ENCODE measurements around the gene TMEM108. TPM values are rescaled to one million over a fixed set of nuclear protein-coding genes. Genes with fewer than 3 reads are reported as not detected.

Gene TMEM108
- total RNA-seq, 1 donor from 2014 or later: not detected

DNA sequence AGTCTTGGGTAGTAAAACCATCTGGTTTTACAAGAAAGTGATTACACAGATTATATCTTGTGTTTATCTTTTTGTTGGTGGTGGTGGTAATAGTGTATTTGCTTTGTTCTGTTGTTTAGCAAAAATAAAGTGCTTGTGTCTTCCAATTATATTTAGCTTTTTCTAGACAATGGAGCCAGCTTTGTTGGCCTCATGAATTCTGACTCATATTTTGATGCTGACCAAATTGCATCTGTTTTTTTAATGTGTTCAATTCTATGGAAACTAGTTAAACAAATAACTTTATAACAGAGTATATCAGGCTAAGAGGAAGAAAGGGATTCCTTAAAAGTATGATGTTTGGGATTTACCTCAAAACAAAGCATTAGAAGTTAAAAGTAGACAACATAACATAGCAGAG is 292.3 kb downstream of the TMEM108 start:
- DNase-seq (ENCODE audit: low read depth in 2 of 2): no peak

DNA sequence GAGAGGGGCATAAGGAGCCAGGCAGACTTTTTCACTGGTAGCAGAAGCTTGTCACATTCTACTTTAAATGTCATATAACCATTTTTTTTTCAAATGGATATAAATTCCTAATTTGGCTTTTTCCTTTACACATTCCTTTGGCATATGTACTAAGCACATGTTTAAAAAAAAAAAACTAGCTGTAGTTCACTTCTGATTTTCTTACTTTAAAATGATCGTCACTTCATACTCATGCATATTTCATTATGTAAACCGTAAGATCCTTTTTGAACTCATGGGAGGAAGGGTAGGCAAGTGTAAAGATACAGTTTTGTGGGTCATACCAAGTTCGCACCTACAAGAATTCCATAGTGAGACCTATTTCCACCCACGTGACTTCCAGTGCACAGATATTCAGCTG is 316.5 kb downstream of the TMEM108 start:
- no peak for DNase-seq (ENCODE audit: low read depth in 2 of 2)

DNA sequence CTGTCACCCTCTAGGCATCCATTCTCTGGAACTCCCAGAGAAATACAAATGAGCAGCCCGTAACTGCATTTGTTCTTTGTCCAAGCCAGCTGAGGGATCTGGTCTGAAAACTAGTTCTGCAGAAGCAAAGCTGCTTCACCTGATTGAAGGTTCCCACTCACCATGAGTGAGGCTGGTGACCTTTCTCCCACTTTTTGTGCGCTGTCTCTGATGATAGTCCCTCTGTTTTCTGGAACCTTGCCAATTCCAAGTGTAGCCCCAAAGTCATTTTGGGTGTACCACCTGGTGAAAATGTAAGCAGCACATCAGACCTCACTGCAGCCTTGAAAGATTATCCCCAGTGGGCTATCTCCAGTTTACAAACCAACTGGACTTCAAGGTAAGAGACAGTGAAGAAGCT is 322.3 kb downstream of the TMEM108 start:
- DNase-seq (ENCODE audit: low read depth in 2 of 2): no peak

DNA sequence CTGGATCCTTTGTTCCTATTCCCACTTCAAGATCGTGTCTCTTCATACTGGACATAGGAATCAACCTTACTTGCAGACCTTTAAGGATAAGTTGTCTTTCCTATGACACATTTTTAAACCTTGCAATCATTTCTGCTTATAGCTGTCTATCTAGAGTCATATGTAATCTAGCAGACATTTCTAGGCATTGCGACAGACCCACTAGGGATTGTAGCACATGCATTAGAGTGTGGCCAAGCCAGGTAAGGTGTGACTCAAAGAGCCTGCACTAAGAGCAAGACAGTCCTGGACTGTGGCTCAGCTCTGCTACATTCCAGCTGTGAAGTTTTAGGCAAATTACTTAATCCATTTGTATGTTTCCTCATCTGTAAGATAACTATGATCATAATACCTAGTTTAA is 322.8 kb downstream of the TMEM108 start:
- no peak for DNase-seq (ENCODE audit: low read depth in 2 of 2)

DNA sequence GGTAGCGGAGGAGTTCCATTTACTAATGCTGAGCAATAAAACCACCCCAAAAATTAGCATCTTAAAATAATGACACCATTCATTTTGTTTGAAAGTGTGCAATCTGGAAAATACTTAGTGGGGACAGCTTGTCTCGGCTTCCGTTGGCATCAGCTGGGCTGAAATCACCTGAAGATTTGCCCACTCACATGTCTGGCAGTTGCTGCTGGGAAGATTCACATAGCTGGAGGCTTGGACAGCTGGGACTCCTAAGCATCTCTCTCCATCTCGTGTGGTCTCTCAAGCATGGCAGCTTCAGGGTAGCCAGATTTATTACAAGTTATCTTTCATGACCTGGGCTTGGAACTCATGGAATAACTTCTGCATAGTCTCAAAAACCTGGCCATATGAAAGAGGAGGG is 323.2 kb downstream of the TMEM108 start:
- DNase-seq (ENCODE audit: low read depth in 2 of 2): no peak

DNA sequence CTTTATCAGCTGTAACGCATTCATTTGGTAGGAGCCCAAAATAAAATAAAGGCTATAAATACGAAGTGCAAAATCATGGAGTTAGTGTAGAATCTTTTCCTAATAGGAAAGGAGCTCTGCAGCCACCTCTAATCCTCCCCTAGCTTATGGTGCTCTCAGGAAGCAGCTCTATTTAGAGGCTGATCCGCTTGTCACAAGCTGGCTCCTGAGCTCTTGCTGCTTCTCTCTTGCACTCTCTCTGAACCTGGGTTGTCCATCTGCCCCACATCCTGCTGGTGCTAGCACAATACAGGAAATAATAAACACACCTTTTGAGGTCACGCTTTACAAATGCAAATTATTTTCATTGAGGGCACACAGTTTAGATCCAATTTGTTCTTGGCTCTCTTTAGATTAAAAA is 324.3 kb downstream of the TMEM108 start:
- DNase-seq (ENCODE audit: low read depth in 2 of 2): no peak

DNA sequence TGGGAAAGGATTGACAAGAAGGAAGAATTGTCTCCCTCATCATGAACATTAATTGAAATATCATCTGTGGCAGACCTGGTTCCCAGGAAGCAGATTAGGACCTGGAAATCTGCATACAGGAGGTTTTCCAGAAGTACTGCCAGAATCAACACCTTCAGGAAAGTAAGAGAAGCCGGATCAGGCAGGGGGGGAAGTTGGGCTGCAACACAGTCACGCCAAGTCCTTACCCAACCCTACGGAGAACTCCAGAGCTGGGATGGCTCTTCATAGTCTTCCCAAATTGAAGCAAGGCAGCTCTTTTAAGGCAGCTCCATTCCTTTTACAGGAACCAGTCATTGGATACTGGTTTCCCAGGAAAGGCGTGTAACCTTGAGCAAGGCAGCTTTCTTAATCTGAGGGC is 326.5 kb downstream of the TMEM108 start:
- no peak for DNase-seq (ENCODE audit: low read depth in 2 of 2)

DNA sequence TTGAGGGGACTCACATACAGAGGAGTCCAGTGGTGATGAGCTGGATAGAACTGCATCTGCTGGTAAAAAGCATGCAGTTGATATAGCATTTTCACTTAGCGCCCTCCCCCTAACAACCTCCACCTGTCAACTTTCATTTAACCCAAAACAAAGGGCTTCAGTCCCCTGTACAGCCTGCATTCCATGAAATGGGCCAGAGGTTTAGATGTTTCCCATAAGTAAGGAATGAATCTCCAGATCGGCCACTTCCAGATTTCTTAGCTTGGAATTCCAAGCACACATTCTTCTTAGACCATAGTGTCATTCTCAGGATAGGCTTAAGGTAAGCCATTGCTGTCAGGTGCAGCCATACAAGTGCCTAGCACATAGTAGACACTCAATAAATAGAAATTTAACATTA is 328.7 kb downstream of the TMEM108 start:
- no peak for DNase-seq (ENCODE audit: low read depth in 2 of 2)

DNA sequence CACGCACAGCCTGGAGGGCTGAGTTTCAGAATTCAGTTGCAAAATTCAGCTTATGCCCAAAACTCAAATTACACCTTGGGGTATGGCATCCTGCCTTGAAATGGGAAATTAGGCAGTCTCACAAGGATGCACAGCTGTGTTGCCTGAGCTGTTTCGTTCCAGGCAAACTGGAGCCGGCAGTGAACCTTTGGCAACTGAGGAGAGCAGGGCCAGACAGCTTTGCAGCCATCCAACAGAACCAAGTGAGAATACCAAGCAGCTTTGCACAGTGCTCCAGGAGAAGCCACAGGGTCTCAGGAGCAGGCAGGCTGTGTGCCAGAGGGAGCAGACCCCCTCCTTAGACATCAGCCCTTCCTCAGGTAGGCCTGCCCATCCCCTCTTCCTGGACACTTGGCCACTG is 329.2 kb downstream of the TMEM108 start:
- no peak for DNase-seq (ENCODE audit: low read depth in 2 of 2)

DNA sequence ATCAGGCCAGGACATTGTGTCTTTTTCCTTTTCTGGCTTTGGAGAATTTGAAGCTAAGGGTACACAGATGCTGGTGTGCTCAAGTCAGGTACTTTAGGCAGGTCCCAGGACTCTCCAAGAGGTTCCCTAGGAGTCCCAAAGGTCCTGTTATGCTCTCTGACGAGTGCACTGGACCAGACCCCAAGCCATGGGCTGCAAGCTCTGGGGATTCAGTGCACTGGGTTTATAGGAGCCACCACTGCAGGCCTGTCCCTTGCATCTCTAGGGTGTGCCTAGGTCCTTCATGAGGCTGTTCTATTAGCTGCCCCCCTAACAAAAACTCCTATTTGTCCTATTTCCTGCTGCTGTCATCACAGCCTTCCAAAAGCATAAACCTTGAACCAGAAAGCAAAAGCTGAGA is 329.8 kb downstream of the TMEM108 start:
- DNase-seq (ENCODE audit: low read depth in 2 of 2): no peak

DNA sequence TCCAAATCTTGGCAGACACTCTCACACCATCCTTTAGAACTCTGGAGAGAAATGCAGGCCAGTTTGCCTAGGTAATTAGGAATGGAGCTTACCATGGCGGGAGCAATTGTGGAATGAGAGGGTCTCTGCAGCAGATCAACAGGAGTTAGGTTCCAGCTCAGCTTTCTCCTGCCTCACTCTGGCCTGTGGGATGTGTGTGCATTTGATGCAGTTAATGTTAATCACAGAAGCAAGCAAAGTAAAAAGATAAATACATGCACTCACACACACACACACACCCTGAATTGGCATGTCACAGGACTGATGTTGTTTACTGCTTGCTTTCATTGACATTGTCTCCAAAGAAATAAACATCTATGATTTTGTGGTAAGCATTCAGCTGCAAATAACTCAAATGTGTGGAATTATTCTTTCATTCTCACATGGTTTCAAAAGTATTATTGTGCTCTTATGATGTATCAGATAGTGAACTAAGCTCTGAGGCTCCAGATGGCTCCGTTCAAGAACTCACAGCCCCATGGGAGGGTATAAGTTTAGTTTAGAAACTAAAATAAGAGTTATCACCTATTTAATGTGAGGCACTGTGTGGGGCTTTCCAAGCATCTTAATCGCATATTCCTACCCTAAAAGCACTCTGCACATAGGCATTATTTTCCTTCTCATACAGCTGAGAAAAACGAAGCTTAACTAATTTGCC is 330.3 kb downstream of the TMEM108 start:
- no peak for DNase-seq (ENCODE audit: low read depth in 2 of 2)

DNA sequence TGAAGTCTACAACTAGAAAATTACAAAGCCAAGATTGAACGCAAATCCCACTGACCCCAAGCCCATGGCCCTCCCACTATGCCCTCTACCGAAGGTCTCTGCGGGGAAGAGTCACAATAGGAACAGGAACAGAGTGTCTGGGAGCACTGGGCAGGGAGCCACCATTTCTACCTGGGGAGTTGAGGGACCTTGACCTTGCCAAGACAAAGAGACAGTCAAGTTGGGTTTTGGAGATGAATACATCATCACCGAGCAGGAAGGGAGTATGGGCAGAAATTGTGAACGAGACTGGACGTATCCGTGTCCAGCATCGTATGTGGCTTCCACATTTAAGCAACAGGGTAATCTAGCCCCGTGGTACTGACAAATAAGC is 330.9 kb downstream of the TMEM108 start:
- no peak for DNase-seq (ENCODE audit: low read depth in 2 of 2)

DNA sequence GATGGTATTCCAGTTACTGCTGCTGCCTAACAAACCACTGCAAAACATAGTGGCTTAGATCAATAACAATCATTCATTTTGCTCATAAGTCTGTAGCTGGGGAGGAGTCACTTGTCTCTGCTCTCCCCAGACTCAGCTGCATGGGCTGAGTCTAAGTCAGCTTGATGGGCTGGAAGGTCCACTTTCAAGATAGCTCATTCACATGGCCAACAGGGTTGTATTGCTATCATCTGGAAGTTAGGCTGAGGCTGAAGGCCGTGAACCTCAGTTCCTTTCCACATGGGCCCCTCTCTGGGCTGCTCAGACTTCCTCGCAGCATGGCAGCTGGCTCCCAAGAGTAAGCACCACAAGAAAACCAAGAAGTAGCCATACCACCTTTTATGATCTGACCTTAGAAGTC is 333.0 kb downstream of the TMEM108 start:
- no peak for DNase-seq (ENCODE audit: low read depth in 2 of 2)

DNA sequence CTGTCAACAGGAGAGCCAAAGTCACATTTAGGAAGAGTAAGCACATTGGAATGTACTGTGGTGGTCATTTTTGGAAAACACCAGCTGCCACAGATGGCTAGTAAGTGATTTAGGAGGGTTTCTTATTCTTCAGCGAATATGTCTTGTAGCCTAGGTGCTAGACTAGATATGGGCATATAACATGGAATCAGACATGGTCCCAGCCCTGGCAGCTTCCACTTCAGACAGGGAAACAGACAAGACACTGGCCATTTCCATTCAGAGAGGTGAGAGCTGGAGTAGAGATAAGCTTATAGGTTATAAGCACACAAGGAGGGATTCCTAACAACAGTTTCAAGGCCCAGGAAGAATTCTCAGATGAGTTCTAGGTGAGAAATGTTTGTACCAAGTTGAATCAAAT is 333.5 kb downstream of the TMEM108 start:
- no peak for DNase-seq (ENCODE audit: low read depth in 2 of 2)

DNA sequence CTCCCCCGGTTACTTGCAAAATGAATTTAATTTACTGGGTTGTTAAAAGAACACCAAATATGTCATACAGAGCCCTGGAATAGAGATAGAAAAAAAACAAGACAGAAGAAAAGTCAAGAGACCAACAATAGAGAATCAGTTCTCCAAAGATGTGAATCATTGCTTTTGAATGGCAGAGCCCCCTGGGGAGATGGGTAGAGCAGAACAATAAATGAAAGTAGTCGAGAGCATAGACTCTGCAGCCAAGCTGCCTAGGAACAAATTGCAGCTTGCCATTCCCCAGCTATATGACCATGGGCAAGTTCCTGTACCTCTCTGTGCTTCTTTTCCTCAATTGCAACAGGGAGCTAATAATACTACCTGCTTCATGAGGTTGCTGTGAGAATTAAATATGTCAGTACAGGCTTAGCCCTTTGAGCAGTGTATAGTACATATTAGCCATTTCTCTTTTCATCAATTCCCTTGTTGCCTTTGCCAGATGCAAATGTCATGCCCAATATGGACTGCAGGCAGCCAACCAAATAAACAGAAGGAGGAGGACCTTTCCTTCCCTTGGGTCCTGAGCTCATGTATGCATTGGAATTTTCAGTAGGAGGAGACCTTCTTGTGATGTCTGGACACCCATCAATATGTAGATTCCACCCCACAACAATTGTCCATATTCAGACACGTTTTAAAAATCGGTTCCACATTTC is 336.7 kb downstream of the TMEM108 start:
- no peak for DNase-seq (ENCODE audit: low read depth in 2 of 2)

DNA sequence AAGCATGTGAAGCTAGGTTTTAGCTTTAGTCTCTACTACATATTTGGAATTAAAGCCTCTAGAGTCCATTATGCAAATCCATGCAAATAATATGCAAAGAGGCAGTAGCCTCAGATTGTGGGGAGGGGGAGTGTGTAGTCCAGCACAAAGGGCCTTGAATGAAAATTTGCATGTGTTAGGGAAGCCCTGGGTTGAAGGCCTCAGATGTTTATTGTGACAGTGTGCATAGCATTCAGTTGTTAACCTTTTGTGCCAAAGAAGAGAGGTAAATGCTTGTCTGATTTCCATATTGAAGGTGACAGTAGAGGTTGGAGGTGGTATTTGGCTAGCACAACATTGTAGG is 337.2 kb downstream of the TMEM108 start:
- no peak for DNase-seq (ENCODE audit: low read depth in 2 of 2)

DNA sequence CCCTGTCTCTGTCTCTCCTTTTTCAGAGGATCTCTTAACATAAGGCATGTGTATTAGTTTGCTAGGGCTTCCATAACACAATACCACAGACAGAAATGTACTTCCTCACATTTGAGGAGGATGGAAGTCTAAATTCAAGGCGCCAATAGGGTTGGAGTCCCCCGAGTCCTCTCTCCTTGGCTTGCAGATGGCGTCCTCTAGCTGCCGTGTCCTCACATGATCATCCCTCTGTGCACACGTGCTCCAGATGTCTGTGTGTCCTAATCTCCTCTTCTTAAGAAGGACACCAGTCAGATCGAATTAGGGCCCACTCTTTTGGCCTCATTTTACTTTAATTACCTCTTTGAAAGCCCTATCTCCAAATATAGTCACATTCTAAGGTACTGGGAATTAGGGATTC is 338.6 kb downstream of the TMEM108 start:
- no peak for DNase-seq (ENCODE audit: low read depth in 2 of 2)

DNA sequence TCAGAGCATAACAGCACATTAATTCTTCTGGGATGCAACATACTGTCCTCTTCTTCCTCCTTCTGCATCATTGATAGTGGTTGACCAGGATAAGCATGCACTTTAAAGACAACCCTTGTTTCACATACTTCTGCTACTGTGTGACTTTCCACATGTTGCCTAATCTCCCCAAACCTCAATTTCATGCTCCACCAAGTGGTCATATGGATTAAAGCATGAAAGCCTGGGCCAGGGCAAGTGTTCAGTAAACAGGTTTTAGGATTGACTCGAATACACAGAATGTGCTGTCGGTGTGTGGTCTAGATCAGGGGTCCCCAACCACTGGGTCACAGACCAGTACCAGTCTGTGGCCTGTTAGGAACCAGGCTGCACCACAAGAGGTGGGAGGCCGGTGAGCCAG is 339.2 kb downstream of the TMEM108 start:
- DNase-seq (ENCODE audit: low read depth in 2 of 2): peak; percentile 15 to 41

DNA sequence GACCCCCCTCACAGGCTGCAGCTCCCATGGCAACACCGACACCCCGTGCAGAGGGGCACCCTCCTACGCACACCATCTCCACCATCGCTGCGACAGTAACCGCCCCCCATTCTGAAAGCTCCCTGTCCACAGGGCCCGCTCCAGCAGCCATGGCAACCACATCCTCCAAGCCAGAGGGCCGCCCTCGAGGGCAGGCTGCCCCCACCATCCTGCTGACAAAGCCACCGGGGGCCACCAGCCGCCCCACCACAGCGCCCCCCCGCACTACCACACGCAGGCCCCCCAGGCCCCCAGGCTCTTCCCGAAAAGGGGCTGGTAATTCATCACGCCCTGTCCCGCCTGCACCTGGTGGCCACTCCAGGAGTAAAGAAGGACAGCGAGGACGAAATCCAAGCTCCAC is 341.7 kb downstream of the TMEM108 start:
- no peak for DNase-seq (ENCODE audit: low read depth in 2 of 2)

DNA sequence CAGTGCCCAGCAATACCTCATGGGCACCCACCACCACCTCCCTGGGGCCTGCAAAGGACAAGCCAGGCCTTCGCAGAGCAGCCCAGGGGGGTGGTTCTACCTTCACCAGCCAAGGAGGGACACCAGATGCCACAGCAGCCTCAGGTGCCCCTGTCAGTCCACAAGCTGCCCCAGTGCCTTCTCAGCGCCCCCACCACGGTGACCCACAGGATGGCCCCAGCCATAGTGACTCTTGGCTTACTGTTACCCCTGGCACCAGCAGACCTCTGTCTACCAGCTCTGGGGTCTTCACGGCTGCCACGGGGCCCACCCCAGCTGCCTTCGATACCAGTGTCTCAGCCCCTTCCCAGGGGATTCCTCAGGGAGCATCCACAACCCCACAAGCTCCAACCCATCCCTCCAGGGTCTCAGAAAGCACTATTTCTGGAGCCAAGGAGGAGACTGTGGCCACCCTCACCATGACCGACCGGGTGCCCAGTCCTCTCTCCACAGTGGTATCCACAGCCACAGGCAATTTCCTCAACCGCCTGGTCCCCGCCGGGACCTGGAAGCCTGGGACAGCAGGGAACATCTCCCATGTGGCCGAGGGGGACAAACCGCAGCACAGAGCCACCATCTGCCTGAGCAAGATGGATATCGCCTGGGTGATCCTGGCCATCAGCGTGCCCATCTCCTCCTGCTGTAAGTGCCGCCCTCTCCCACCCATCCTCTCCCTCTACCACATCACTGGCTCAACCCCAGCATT is 342.5 kb downstream of the TMEM108 start:
- DNase-seq (ENCODE audit: low read depth in 2 of 2): no peak

DNA sequence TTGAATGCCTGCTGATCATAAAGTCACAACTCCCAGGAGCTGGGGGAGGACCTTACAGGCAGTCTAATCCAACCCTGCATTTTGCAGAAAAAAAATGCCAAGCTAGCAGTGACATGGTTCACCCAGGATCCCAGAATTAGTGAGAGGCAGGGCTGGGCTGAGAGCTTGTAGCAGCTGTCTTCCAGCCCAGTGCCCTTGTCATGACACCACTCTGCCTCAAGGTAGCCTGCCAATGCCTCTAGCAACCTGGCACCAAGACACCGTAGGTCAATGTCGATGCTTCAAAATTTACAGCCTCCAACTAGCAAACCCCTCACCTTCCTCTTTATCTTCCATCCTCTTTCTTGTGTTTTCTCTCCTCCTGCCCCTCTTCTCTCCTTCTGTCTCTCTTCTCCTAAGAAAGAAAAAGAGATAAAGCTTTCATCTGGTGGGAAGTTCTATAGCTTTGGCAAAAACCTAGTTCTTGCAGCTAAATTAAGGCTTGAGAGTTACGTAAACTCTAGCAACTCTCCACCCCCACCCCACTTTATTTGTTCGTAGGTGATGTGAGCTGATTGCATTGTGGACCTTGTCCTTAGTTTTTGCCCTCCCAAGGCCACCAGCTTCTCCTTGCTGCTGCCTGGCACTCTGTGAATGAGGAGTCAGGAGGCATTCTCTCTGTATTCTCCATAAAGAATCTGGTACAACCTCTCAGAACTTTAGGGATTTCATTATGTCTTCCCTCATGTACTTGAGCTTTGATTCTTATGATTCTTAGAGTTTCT is 343.3 kb downstream of the TMEM108 start:
- no peak for DNase-seq (ENCODE audit: low read depth in 2 of 2)

DNA sequence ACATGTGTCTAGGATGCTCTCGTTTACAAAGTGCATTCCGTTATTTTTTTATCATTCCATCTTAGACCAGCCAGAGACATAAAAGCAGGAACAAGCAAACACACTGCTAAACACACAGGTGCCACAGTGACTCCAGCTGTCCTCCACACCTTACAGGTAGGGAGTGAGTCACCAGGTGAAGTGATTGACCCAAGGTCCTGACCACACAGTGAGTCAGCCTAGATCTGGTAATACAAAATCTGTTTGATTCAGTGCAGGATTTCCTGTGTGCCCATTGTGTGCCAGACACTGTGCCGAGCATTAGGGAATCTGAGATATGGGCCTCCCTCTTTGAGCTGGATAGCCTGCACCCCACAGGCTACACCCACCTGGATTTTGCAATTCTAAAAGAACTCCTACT is 345.0 kb downstream of the TMEM108 start:
- DNase-seq (ENCODE audit: low read depth in 2 of 2): peak in 1 of 2 donors; percentile 6

All from dermis microvascular lymphatic vessel endothelial cell (primary cell).